Body of pancreas (tissue), 4 donors: ENCODE results near the gene TAMALIN.

ENCODE experiments used
- POLR2A ChIP-seq, 3 donors: fragments of 450-650 bp; IDR thresholded peaks; one replicate each; pipeline ENCODE4 v1.6.1; 2016; ENCODE audit warnings: antibody characterized with exemption in 3 of 3, mild to moderate bottlenecking in 2 of 3
- TF ChIP-seq, protein P1 (sequence below), 7 experiments: fragments of 450-650 bp in 4 of 7; fragments of 200-600 bp in 3 of 7; sonication (generic) in 3 of 7; IDR thresholded peaks; one replicate each; pipeline ENCODE4 v1.5.1; 2016 to 2019; ENCODE audit warnings: antibody characterized with exemption in 7 of 7

DNA sequence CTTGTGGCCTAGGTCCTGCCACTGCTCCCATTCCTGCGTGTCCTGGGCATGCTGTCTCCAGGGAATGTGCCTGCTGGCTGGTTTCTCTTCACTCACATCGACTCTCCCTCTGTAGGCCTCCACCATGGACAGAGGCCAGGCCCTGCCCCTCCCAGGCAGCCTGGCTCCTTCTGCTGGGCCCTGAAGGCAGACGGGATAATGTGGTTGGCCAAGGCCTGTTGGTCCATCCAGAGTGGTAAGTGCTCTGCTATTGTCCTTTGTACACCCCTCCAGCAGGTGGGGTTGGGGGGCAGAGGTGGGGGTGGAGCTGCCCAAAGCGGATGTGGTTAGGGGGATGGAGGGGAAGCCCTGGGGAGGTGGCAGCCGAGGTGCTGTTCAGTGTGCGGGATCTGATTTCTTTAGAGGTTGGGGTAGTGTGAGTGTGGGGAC lies 35.0 kb downstream of the TAMALIN start:
- TF ChIP-seq POLR2A (IDR thresholded peaks at IDR 0.05) = no peak
- TF ChIP-seq, protein P1, sequence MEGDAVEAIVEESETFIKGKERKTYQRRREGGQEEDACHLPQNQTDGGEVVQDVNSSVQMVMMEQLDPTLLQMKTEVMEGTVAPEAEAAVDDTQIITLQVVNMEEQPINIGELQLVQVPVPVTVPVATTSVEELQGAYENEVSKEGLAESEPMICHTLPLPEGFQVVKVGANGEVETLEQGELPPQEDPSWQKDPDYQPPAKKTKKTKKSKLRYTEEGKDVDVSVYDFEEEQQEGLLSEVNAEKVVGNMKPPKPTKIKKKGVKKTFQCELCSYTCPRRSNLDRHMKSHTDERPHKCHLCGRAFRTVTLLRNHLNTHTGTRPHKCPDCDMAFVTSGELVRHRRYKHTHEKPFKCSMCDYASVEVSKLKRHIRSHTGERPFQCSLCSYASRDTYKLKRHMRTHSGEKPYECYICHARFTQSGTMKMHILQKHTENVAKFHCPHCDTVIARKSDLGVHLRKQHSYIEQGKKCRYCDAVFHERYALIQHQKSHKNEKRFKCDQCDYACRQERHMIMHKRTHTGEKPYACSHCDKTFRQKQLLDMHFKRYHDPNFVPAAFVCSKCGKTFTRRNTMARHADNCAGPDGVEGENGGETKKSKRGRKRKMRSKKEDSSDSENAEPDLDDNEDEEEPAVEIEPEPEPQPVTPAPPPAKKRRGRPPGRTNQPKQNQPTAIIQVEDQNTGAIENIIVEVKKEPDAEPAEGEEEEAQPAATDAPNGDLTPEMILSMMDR (IDR thresholded peaks at IDR 0.05) = no peak
